DMS53 treated with DMSO at 0.1 percent for 48 hours (cell line): Measurements from ENCODE around the gene TMEM44.

Experiments used
- DNase-seq: peaks from one replicate; lab custom pipeline; 2025; ENCODE audit not compliant: unreplicated experiment; lab: John Stamatoyannopoulos, UW

Gene TMEM44, protein sequence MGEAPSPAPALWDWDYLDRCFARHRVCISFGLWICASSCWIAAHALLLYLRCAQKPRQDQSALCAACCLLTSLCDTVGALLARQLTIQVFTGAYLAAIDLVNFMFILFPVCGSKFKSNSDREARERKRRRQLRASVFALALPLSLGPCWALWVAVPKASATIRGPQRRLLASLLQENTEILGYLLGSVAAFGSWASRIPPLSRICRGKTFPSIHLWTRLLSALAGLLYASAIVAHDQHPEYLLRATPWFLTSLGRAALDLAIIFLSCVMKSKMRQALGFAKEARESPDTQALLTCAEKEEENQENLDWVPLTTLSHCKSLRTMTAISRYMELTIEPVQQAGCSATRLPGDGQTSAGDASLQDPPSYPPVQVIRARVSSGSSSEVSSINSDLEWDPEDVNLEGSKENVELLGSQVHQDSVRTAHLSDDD

DNA sequence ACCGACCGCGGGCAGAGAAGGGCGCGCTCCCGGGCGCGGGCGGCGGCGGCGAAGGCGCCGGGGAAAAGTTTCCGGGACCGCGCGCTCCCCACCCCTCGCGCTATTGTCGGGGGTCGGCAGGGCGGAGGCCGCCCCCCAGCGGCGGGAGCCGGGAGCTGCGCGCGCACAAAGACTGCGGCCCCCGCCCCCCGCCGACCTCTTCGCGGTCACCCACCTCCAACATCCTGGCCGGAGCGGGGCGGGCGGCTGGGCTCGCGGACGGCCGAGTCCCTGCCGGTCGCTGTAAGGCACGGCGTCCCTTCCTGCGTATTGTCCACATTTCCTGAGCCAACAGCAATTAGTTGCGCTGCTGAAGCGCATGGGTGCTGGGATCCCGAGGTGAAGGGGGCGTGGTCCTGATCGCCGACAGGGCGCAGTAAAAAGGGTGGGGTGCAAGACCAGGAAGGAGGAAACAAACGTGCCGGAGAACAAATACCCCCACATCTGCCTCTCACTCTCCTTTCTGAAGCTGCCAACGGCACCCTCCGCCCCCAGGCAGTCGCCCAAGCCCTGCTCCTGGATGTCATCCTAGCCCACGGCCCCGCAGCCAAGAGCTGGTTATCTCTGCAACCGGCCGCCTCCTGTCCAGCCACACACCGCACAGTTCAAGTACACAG is at the start of gene TMEM44:
Gene TMEM44, minus strand, starts transcription at position 71 of the 656 bp plus-strand sequence. CDS start 204 bp downstream, outside the sequence.
- peak; percentile 52 for DNase-seq

DNA sequence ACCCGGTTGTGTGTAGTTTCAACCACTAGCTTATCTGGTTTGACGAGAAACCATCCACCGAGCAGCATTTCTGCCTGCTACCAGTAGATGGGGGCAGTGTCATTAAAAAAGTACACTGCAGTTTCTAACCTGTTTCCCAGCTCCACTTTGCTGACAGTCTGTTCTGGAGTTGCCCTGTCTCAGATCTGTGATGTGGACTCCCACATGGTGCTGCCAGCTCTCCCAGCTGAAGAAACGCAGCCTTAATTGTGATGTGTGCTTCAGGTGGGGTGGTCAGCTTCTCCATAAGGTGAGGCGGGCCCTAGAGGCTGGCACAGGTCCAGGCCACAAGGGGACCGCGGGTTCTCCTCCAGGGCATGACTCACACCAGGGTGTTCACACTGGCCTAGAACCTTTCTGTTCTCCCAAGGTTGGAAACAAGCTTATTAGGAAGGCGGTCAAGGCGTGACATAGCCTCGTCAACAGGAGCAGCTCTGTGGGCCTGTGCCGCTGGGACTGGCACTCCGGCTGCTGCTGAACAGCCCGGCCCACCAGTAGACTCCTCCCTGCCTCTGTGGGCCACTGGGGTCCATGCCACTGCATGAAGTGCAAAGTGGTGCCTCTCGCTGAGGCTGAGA is 49.6 kb upstream of the TMEM44 start:
- peak; percentile 82 for DNase-seq

DNA sequence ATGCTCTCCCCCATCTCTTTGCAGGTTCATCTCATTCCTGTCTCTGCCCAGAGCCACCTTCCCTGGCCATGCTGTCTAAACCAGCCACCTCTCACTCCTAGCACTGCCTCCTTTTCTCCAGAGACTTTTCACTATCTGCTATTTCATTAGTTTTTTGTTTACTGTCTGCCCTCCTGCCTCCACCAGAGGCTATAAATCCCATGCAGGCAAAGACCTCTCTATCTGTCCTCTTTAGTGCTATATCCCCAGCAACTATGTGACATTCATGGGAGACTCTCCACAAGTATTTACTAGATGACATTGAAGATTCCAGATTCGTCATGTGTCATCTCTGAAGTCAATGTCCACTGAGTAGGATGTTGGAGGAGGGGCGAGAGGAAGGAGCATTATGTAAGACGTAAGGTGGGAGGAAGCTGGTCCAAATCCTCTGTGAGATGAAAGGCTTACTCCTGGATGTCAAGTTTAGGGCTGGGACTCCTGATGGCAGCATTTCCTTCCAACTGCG is 49.0 kb upstream of the TMEM44 start:
- DNase-seq, result peak; percentile 32

DNA sequence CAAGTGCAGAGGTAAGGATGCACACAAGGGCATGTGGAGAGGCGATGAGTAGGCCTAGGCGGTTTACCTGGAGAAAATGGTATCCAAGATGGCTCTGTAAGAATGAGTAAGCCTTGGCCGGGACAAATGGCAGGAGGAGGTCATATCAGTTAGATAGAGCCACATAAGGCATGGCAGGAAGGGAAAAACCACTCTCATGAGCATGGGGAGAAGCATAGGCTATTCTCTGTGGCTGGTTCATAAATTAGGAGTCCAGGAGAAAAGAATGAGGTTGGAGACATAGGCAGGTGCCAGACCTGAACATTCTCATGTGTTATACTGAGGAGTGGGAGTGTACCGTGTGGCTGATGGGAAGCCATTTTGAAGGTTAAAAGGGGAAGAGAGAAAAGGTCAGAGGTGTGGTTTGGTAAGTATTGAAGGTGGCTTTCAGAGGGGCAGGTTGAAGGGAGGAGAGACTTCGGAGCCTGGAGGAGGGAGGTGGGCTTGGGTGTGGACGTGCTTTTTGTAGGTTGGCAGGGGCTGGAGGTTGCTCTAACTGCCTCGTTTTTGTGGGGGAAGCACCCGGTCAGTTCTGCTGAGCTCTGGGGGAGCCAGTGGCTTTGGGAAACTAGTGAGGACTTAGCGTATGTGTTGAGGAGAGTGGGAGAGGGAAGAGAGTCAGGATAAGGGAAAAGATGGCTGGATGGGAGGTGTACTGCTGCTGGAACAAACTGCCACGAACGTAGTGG is 47.8 kb upstream of the TMEM44 start:
- no peak for DNase-seq

DNA sequence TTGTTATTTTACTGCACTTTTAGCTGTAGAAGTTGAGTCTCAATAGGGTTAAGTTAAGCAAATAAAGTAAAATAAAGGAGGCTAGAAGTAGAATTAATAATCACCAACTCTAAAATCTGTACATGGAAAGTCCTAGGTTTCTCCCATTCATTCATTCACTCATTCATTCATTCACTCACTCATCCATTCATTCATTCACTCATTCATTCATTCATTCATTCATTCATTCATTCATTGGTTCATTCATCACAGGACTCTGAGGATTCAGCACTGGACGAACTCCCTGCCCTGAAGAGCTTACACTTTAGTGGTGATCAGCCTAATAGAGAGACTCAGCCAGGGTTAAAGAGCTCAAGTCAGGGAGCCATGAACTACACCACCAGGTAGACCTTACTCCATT is 43.3 kb upstream of the TMEM44 start:
- no peak for DNase-seq

DNA sequence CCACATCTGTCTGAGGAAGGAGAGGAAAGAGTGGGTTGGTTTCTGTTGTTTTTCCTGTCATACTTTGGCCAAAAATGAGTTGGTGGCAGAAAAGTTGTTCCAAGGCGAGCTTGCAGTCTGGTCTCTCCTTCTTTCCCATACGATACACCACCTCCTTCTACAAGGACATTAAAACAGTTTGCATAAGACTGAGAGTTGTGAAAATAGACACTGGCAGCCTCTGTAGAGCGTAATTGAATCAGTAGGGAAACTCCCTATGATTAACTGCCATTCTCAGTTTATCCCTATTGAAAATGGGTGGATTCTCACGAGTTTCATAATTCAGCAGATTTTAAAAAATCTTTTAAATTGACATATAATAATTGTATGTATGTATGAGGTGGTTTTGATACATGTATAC is 42.5 kb upstream of the TMEM44 start:
- DNase-seq, result no peak

DNA sequence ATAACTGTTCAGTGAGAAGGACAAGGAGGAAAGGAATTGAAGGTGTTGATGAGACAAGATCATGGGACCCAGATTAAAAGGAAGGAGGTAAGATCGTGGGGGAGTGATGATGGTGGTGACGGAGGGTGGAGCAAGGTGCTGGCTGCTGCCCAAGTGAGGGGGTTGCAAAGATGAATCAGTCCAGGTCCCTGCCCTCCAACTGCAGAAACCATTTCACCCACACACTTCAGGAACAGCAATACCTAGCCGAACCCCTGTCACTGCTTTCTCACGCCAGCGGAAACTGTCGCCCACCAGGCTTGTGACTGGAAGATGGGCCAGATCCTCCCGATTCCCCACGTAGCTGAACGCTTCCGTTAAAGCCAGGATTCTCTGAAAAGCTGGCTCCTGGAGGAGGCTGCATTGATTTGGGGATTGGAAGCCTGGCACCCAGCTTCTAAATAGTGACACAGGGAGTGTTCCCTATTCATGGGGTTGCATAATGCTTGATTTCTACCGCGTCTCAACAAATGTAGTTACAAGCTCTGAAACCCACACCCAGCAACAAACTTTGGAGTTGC is 41.9 kb upstream of the TMEM44 start:
- DNase-seq, result no peak

DNA sequence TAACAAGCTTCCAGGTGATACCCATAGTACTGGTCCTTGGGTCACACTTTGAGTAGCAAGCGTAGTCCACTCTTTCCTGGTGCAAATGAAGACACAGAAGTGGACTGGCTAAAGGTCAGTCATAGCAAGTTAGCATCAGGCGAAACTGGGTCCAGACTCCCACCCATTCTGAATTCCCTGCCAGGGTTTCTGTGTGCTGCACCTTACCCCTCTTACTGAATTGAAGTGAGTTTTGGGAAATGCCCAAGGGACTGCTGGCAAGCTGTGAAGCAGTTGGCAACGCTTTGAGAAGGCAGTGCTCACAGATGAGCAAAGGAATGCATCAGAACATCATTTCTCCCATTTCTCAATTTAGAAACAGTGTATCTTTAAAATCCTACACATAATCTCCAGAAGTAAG is 40.5 kb upstream of the TMEM44 start:
- no peak for DNase-seq

DNA sequence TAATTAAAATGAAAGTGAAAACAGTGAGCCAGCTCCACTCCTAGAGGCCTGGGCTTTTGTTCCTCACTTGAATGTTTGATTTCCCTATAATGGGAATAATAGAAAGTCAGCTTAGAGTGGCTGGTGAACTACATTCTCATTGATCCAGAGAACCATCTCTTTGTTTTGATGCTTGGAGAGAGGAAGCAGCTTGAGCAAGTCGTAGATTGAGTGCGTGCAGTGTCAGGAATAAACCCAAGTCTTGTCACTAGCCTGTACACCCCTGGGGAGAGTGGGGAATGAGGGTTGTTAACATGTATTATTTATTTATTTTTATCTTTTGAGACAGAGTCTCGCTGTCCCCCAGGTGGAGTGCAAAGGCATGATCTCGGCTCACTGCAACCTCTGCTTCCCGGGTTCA is 39.7 kb upstream of the TMEM44 start:
- no peak for DNase-seq

DNA sequence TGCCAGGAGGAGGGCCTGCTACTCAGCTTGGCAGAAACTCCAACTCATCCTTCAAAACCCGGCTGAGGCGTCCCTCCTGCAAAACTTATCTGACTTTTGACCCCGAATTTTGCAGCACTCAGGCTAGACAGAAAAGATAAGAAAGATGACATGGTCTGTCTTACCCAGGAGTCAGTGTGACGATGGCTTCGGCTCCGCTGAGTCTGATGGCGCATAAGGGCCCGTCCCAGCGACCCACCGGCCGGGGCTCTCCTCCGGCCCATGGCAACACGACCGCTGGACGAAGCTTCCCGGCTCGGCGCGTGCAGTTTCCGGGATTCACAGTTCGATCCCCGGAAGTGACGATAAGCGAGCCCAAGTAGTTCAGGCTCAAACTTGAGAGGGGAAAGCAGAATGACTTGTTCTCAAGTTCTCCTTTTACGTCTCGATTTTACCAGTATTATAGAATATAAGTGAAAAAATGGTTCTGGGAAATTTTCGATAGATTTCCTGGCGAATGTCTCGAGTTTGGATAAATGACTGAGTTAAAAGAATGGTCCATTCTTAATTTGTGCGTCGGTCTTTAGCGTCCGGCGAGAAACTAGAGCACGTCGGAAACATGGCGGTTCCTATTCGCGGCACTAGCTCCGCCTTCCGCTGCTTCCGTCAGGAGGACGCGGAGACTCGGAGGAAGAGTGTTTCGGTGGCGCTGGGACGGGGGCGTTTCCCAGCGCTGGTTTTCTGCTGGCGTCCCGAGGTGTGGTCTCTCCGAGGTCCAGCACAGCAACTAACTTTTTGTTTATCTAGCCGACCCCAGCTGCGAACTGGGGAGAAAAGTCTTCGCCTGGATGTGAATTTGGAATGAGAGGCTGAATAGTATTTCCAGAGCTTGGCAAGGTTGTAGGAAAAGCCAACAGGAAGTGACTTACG is 38.9 kb upstream of the TMEM44 start, which contains the start of gene LSG1:
Gene LSG1, minus strand, starts transcription at position 292 of the 909 bp plus-strand sequence. Its CDS starts 29 bp downstream, at position 263.
- DNase-seq, result peak; percentile 82

DNA sequence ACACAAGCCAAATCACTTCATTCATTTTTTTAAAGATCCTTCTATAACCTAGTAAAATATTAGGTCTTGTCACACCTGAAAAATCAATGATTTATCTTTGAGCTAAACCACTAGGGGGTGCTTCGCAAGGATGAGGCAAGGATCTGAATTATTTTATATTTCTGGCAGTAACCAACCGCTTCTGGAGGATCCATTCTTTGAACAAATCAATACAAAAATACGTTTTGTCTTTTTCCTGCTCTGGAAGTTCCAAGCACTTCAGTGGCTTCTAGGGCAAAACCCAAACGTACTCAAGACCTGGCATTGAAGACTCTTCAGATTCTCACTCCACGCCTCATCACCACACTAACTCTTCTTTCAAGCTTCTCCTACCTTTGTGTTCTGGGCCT is 38.3 kb upstream of the TMEM44 start:
- no peak for DNase-seq

DNA sequence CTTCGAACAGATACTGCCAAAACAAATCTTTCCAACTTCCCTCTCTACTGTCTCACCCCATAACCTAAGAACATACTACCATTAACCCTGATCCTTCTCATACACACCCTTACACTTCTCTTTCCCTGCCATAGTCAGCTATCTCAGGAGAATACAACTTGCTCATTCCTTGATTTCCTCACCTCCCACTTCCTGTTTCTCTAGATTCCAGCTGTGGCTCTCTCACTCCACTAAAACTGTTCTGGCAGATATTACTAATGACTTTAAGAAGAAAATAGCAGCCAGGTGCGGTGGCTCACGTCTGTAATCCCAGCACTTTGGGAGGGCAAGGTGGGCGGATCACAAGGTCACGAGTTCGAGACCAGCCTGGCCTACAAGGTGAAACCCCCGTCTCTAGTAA is 34.1 kb upstream of the TMEM44 start:
- DNase-seq, result no peak

DNA sequence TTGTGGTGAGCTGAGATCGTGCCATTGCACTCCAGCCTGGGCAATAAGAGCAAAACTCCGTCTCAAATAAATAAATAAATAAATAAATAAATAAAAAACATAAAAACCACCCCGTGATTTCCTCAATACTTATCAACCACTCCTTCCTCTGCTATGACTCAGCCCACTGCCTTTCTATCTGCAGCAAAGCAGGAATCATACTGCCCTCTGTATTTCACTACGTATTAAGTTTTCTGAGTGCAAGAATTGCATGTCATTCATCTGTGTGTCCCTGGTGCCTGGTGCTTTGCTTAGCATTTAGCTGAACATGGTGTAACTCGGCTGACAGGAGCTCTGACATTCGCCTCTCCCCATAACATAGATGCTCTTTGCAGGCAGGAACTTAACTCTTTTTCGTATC is 31.6 kb upstream of the TMEM44 start:
- DNase-seq, result no peak

DNA sequence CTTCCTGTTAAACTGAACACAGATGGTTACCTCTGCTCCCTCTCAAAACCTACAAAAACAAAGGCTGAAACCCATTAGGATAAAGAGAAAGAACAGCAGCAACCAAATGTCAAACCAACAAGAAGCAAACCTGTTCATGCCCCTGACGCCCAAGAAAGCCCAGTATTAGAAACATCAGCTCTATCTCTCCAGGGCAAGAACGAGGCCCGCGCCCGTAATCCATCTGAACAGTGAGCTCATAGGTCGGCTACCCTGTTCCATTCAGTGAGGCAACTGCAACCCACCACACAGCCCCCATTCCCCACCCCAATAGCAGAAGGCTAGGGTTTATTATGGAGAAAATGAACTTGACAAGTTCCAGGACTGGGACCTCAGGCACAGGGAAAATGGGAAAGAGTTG is 28.7 kb upstream of the TMEM44 start:
- DNase-seq, result no peak

DNA sequence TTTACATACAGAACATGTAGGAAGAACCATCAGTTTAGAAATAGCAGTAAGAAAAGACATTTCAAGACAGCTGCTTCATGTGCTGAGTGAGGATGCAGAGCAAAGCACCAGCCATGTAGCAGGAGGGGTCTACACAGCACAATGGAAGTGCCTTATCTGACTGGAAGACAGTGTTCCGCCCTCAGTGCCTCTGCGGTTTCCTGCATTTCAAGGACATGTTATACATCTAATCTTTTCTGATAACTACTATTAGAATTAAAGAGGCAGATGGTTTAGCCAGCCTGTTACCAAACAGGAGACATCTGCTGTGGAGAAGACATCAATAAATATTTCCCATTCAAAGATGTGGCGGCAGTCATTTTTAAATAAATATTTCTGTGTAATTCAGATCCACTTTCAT is 28.2 kb upstream of the TMEM44 start:
- no peak for DNase-seq

DNA sequence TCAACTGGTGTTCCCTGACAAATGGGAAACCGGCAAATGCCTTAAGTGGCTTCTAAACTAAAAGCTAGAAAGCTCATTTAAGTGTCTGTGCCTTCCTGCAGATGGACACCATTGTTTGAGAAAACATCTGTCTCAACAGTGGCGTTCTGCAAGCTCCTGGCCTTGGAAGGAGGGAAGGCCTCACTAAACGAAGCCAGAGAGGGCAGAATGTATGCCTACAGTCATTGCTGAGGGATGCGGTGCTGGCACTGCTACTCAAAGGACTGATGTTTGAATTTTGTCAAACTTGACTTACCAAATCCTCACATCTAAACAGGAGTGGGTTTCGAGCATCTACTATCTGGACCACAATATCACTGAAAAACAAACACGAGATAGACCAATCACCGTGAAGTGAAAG is 26.6 kb upstream of the TMEM44 start:
- DNase-seq, result no peak

DNA sequence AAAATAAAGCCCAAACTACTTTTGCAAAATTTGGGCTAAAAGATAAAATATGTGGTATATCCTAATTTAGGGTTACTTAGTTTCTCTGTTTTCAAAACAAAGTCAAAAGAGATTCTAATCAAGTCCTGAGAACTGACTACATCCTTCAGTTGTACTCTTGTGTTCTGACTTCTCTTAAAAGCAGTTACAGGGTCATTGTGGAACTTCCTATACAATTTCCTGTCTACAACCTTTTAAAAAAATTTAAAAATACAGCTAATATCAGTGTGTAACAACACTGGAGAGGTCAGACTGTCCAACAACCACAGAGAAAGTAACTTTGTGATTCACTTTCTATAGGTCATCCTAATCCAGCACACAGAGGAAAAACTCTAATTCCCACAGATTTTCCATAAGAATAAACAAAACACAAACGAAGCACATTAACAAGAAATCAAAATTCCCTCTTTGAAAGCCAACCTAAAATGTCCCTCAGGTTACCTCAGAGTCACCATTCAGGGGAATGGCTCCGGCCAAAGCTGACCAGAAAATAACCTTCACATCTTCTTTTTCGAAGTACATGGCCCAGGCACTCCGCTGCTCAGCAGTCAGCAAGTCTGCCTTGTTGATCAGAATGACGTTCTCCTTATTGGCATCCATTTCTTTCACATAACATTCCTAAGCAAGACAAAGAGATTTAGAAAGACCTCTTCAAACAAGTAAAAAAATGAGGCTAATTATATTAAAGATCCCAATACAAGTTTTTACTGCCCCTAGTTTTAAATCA is 25.4 kb upstream of the TMEM44 start:
- DNase-seq, result no peak

DNA sequence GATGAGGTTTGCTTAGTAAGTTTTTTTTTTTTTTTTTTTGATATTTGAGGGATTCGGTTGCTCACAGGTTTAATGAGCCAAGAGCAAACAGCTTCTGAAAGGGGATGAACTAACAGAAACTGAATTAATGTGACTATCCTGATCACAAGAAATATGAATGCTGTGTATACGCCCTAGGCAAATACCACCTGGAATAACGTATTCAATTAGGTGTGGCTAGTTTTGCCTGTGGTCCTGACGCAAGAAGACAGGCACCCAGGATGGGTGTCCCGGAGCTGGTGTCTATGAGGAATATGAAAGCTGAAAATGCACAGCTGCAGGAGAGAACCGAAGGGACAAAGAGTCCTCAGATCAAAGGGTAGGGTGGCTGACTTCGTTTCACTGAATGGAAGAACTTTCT is 24.2 kb upstream of the TMEM44 start:
- no peak for DNase-seq

DNA sequence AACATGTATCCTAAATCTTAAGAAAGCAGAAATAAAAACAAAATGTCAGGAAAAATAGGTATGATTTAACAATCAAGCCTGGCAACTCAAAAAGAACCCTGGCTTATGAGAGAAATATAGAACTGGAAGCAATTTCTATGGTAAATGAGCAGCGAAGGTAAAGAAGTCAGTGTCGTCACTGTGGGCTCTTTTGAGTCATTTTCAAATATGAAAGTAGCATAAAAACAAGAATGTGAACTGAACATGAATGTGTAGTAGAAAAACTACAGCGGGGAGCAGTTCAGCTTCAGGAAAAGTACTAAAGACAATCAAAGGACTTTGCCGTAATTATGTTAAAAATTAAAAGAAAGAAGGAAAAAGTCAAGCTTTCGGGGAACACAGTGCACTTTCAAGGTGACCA is 21.2 kb upstream of the TMEM44 start:
- DNase-seq, result no peak
